Activated naive CD4-positive, alpha-beta T cell treated with anti-CD3 and anti-CD28 coated beads, Interleukin-2, amount 50 U/mL, for 24 hours (primary cell): ENCODE data around the gene CSNK2A2.
A peak's percentile ranks its signal among the peaks of the same experiment; 100 is the strongest.

ENCODE experiments used
- H3K27ac Mint-ChIP-seq: one replicate; pipeline ENCODE4 v1.8.0; 2021; ENCODE audit warnings: mild to moderate bottlenecking, mixed read lengths
- H3K27me3 Mint-ChIP-seq: one replicate; pipeline ENCODE4 v1.8.0; 2021; ENCODE audit warnings: mixed read lengths
- H3K36me3 Mint-ChIP-seq: one replicate; pipeline ENCODE4 v1.8.0; 2021; ENCODE audit warnings: mixed read lengths
- H3K4me1 Mint-ChIP-seq: one replicate; pipeline ENCODE4 v1.8.0; 2021; ENCODE audit warnings: mixed read lengths
- H3K4me3 Mint-ChIP-seq: one replicate; pipeline ENCODE4 v1.8.0; 2021; ENCODE audit warnings: mild to moderate bottlenecking, mixed read lengths
- H3K9me3 Mint-ChIP-seq: one replicate; pipeline ENCODE4 v1.8.0; 2021; ENCODE audit warnings: mixed read lengths

Gene CSNK2A2

GRCh38 chr16:58198022-58198683 is at the start of gene CSNK2A2:
TSS of gene CSNK2A2 (minus strand) at chr16:58198106. CDS start at chr16:58197736, 370 bp downstream.
- peaks cover 49% of the 10 kb centered on the region for H3K4me1 Mint-ChIP-seq
- H3K36me3 Mint-ChIP-seq = peaks cover 9% of the 10 kb centered on the region
- H3K27me3 Mint-ChIP-seq = peaks cover 7% of the 10 kb centered on the region
- peak within 1 kb of the TSS; percentile 91 for H3K27ac Mint-ChIP-seq
- H3K4me3 Mint-ChIP-seq = peak within 1 kb of the TSS; percentile 94
- no peaks in the 10 kb centered on the region for H3K9me3 Mint-ChIP-seq

- peaks cover 13% of the 10 kb centered on the region for H3K27me3 Mint-ChIP-seq
- H3K36me3 Mint-ChIP-seq = no peaks in the 10 kb centered on the region
- H3K4me3 Mint-ChIP-seq = no peak overlapping the region
- H3K4me1 Mint-ChIP-seq = peaks cover 5% of the 10 kb centered on the region
- no peaks in the 10 kb centered on the region for H3K9me3 Mint-ChIP-seq
- no peak overlapping the region for H3K27ac Mint-ChIP-seq
Measured at GRCh38 chr16:58243528-58244004, 45.7 kb upstream of the CSNK2A2 start.

GRCh38 chr16:58236831-58237230 is 38.9 kb upstream of the CSNK2A2 start:
- no peak overlapping the region for H3K4me3 Mint-ChIP-seq
- H3K9me3 Mint-ChIP-seq = no peaks in the 10 kb centered on the region
- H3K36me3 Mint-ChIP-seq = no peaks in the 10 kb centered on the region

GRCh38 chr16:58236231-58236690 is 38.4 kb upstream of the CSNK2A2 start:
- H3K9me3 Mint-ChIP-seq = no peaks in the 10 kb centered on the region
- peak overlapping the region; percentile 90 for H3K4me3 Mint-ChIP-seq
- no peaks in the 10 kb centered on the region for H3K36me3 Mint-ChIP-seq
- H3K27me3 Mint-ChIP-seq = peaks cover 11% of the 10 kb centered on the region
- H3K4me1 Mint-ChIP-seq = peaks cover 15% of the 10 kb centered on the region
- H3K27ac Mint-ChIP-seq = no peak overlapping the region

More at GRCh38 chr16:58236831-58237230, 38.9 kb upstream of the CSNK2A2 start:
- Mint-ChIP-seq H3K27me3 (peaks cover 13% of the 10 kb centered on the region), H3K4me1 (peaks cover 15% of the 10 kb centered on the region), H3K27ac (no peak overlapping the region)

- H3K27me3 Mint-ChIP-seq = peaks cover 10% of the 10 kb centered on the region
- peak overlapping the region; percentile 90 for H3K4me3 Mint-ChIP-seq
- H3K4me1 Mint-ChIP-seq = peaks cover 15% of the 10 kb centered on the region
Measured at GRCh38 chr16:58235663-58236062, 37.8 kb upstream of the CSNK2A2 start.

GRCh38 chr16:58234831-58235595 is 37.1 kb upstream of the CSNK2A2 start:
- no peak overlapping the region for H3K4me3 Mint-ChIP-seq
- no peak overlapping the region for H3K27ac Mint-ChIP-seq
- no peaks in the 10 kb centered on the region for H3K36me3 Mint-ChIP-seq
- H3K9me3 Mint-ChIP-seq = no peaks in the 10 kb centered on the region
- H3K27me3 Mint-ChIP-seq = peaks cover 10% of the 10 kb centered on the region
- peaks cover 15% of the 10 kb centered on the region for H3K4me1 Mint-ChIP-seq

More at GRCh38 chr16:58235663-58236062, 37.8 kb upstream of the CSNK2A2 start:
- Mint-ChIP-seq H3K36me3 (no peaks in the 10 kb centered on the region), H3K27ac (no peak overlapping the region), H3K9me3 (no peaks in the 10 kb centered on the region)

- H3K9me3 Mint-ChIP-seq = no peaks in the 10 kb centered on the region
- H3K27me3 Mint-ChIP-seq = peaks cover 1% of the 10 kb centered on the region
- no peaks in the 10 kb centered on the region for H3K36me3 Mint-ChIP-seq
- H3K4me1 Mint-ChIP-seq = no peaks in the 10 kb centered on the region
- no peak overlapping the region for H3K27ac Mint-ChIP-seq
- no peak overlapping the region for H3K4me3 Mint-ChIP-seq
Measured at GRCh38 chr16:58230259-58230658, 32.4 kb upstream of the CSNK2A2 start.

- H3K27ac Mint-ChIP-seq = no peak overlapping the region
- no peak overlapping the region for H3K4me3 Mint-ChIP-seq
- no peaks in the 10 kb centered on the region for H3K36me3 Mint-ChIP-seq
- H3K9me3 Mint-ChIP-seq = no peaks in the 10 kb centered on the region
- H3K27me3 Mint-ChIP-seq = peaks cover 7% of the 10 kb centered on the region
- H3K4me1 Mint-ChIP-seq = no peaks in the 10 kb centered on the region
Measured at GRCh38 chr16:58226790-58227189, 28.9 kb upstream of the CSNK2A2 start.

GRCh38 chr16:58225965-58226602 is 28.2 kb upstream of the CSNK2A2 start:
- Mint-ChIP-seq H3K27ac (no peak overlapping the region), H3K9me3 (no peaks in the 10 kb centered on the region), H3K4me3 (no peak overlapping the region), H3K27me3 (peaks cover 7% of the 10 kb centered on the region), H3K36me3 (no peaks in the 10 kb centered on the region), H3K4me1 (no peaks in the 10 kb centered on the region)

GRCh38 chr16:58222532-58223316 is 24.8 kb upstream of the CSNK2A2 start:
- Mint-ChIP-seq H3K9me3 (peaks cover 7% of the 10 kb centered on the region), H3K4me3 (no peak overlapping the region), H3K4me1 (no peaks in the 10 kb centered on the region), H3K36me3 (peaks cover 2% of the 10 kb centered on the region), H3K27me3 (peaks cover 11% of the 10 kb centered on the region), H3K27ac (no peak overlapping the region)

GRCh38 chr16:58219432-58219831 is 21.5 kb upstream of the CSNK2A2 start:
- Mint-ChIP-seq H3K36me3 (peaks cover 4% of the 10 kb centered on the region), H3K4me3 (no peak overlapping the region), H3K27ac (no peak overlapping the region), H3K9me3 (peaks cover 10% of the 10 kb centered on the region), H3K4me1 (no peaks in the 10 kb centered on the region), H3K27me3 (peaks cover 16% of the 10 kb centered on the region)

GRCh38 chr16:58218786-58219185 is 20.9 kb upstream of the CSNK2A2 start:
- Mint-ChIP-seq H3K36me3 (peaks cover 4% of the 10 kb centered on the region), H3K27me3 (peaks cover 12% of the 10 kb centered on the region), H3K4me3 (no peak overlapping the region), H3K4me1 (no peaks in the 10 kb centered on the region), H3K27ac (no peak overlapping the region), H3K9me3 (peaks cover 10% of the 10 kb centered on the region)

GRCh38 chr16:58217311-58217925 is 19.5 kb upstream of the CSNK2A2 start:
- Mint-ChIP-seq H3K36me3 (peaks cover 4% of the 10 kb centered on the region), H3K4me3 (no peak overlapping the region), H3K4me1 (no peaks in the 10 kb centered on the region), H3K27me3 (peaks cover 12% of the 10 kb centered on the region), H3K9me3 (peaks cover 10% of the 10 kb centered on the region), H3K27ac (no peak overlapping the region)

- H3K36me3 Mint-ChIP-seq = peaks cover 2% of the 10 kb centered on the region
- H3K27ac Mint-ChIP-seq = no peak overlapping the region
Measured at GRCh38 chr16:58212824-58213655, 15.1 kb upstream of the CSNK2A2 start.

More at GRCh38 chr16:58212824-58213655, 15.1 kb upstream of the CSNK2A2 start:
- Mint-ChIP-seq H3K9me3 (peaks cover 4% of the 10 kb centered on the region), H3K4me3 (no peak overlapping the region), H3K4me1 (no peaks in the 10 kb centered on the region), H3K27me3 (peaks cover 17% of the 10 kb centered on the region)
